C4-2B (cell line): ENCODE data around the gene PRKCH.

Experiments
- CTCF ChIP-seq: fragments of 450-650 bp; conservative IDR thresholded peaks from 2 replicates; pipeline ENCODE4 v1.5.1; 2017; ENCODE audit warnings: mild to moderate bottlenecking
- ZFX ChIP-seq: fragments of 450-650 bp; IDR thresholded peaks from 2 replicates; pipeline ENCODE4 v1.6.1; 2017

- TF ChIP-seq CTCF = no peak
- no peak for TF ChIP-seq ZFX
Measured at GRCh38 chr14:61382842-61383241, 61.5 kb downstream of the PRKCH start.
